ENCODE results near the gene PPIL6. TPM values are rescaled to one million over a fixed set of nuclear protein-coding genes. Genes with fewer than 3 reads are reported as not detected.

PPIL6 gene
- total and polyA plus RNA-seq, 2 donors (not counting 1 experiment from before 2014, with no cell fraction given), result 0.85 to 1.8 TPM

DNA sequence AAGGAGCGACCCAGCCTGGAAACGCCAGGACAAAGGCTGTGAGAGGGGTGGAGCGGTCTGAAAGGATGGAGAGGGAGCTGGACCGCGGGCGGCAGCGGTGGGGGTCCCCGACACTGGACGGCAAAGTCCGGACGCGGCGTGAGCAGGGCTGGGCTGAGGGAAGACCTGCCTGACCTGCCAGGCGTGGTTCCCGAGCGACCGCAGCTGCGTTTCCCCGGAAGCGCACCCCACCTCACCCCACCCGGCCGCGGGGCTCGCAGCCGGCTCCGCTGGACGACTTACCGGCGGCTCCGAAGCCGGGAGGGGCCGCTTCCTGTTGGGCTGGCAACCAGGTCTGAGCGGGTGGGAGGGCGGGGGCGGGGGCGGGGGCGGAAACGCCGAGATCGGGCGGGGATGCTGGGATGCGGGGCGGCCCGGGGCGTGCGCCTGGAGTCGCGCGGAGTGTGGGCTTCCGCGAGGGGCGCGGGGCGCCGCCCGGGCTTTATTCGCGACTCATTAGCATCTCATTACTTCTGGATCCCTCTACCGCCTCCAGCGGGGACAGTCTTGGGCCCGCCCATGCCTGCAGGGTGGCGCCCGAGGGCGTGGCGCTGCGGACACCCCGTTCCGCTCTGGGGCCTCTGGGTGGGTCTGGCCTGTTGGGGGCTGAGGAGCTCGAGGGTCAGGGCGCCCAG is 15.1 kb upstream of the PPIL6 start, which contains the start of gene MICAL1:
Gene MICAL1, minus strand, starts transcription at position 336 of the 674 bp plus-strand sequence. CDS start 1,576 bp downstream, outside the sequence.
- H3K4me1 ChIP-seq (ENCODE audit: control insufficient read depth in 2 of 2, insufficient read depth in 2 of 2, low read length in 2 of 2), result peaks cover 83 to 84% of the 10 kb centered on the region in 2 donors
- ATAC-seq (ENCODE audit: low read depth), result peak; percentile 61
- whole genome bisulfite sequencing (ENCODE audit: insufficient coverage), result under 1% methylated on average over 69 of the region's 70 CpGs
- H3K27ac ChIP-seq (ENCODE audit: low read length in 2 of 2), result peak within 1 kb of the TSS; percentile 98 to 99
- CTCF ChIA-PET, result interaction anchor here (1.4 to 6.4 kb wide), 6 partner anchors 9 to 72 kb away, joined by 3 to 55 read pairs (median 20); partner anchors contain the start of genes CD164, PPIL6, SMPD2 and ZBTB24
- no peaks in the 10 kb centered on the region for H3K9me3 ChIP-seq (ENCODE audit: control extremely low read depth in 1 of 3, control insufficient read depth in 2 of 3, insufficient read depth in 1 of 3, low read length in 2 of 3)
- H3K4me1 Mint-ChIP-seq, result peaks cover 82% of the 10 kb centered on the region
- no peaks in the 10 kb centered on the region for H4K20me1 ChIP-seq (ENCODE audit: control insufficient read depth, insufficient read depth, low read length, poor library complexity, severe bottlenecking)
- peaks cover 0 to 22% of the 10 kb centered on the region in 2 experiments for H3K36me3 ChIP-seq (replicated peaks in 1 of 2; ENCODE audit: control extremely low read depth in 1 of 2, control insufficient read depth in 1 of 2, extremely low read depth in 1 of 2, insufficient read depth in 2 of 2, low read length in 1 of 2)
- intact Hi-C loops (cut with micrococcal nuclease), result loop anchor here (1.0 to 10.0 kb wide), 8 partner anchors 15 to 1419 kb away; partner anchors contain the start of genes AK9, AMD1, CDK19 and CEP57L1
- H3K79me2 ChIP-seq (ENCODE audit: control insufficient read depth, insufficient read depth, low read length), result peaks cover 42% of the 10 kb centered on the region
- TF ChIP-seq, protein P1, sequence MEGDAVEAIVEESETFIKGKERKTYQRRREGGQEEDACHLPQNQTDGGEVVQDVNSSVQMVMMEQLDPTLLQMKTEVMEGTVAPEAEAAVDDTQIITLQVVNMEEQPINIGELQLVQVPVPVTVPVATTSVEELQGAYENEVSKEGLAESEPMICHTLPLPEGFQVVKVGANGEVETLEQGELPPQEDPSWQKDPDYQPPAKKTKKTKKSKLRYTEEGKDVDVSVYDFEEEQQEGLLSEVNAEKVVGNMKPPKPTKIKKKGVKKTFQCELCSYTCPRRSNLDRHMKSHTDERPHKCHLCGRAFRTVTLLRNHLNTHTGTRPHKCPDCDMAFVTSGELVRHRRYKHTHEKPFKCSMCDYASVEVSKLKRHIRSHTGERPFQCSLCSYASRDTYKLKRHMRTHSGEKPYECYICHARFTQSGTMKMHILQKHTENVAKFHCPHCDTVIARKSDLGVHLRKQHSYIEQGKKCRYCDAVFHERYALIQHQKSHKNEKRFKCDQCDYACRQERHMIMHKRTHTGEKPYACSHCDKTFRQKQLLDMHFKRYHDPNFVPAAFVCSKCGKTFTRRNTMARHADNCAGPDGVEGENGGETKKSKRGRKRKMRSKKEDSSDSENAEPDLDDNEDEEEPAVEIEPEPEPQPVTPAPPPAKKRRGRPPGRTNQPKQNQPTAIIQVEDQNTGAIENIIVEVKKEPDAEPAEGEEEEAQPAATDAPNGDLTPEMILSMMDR (IDR thresholded peaks at IDR 0.05), result peak; percentile 53
- no peak for TF ChIP-seq EZH2 (IDR thresholded peaks at IDR 0.05; ENCODE audit: borderline replicate concordance, insufficient read depth, low read depth, low read length, poor library complexity, severe bottlenecking)
- peak within 1 kb of the TSS; percentile 17 for H2AFZ ChIP-seq (ENCODE audit: insufficient read depth, low read depth, low read length, poor library complexity, severe bottlenecking)
- H3K4me2 ChIP-seq (replicated peaks; ENCODE audit: low read depth, low read length, poor library complexity, severe bottlenecking), result peak within 1 kb of the TSS; percentile 95
- H3K27ac Mint-ChIP-seq, result peak within 1 kb of the TSS; percentile 99
- peak within 1 kb of the TSS; percentile 95 for H3K4me3 Mint-ChIP-seq
- no peaks in the 10 kb centered on the region for H3K27me3 ChIP-seq (replicated peaks in 1 of 4; ENCODE audit: control extremely low read depth in 1 of 4, control insufficient read depth in 3 of 4, insufficient read depth in 4 of 4, low read length in 3 of 4)
- H3K9ac ChIP-seq (ENCODE audit: low read length), result peak within 1 kb of the TSS; percentile 97
- peak within 1 kb of the TSS; percentile 73 to 99 (median 93) for H3K4me3 ChIP-seq (ENCODE audit: control extremely low read depth in 1 of 5, extremely low read depth in 1 of 5, insufficient read depth in 1 of 5, low read depth in 2 of 5, low read length in 4 of 5)
- DNase-seq, result peak; percentile 94
- no peaks in the 10 kb centered on the region for H3K9me3 Mint-ChIP-seq (ENCODE audit: insufficient read depth)
- POLR2A ChIA-PET, result interaction anchor here (0.6 to 5.5 kb wide), 15 partner anchors 8 to 897 kb away, joined by 3 to 35 read pairs (median 5); partner anchors contain the start of genes AK9, CD164, FIG4 and PPIL6
- H3K27me3 Mint-ChIP-seq, result no peaks in the 10 kb centered on the region
